GM10248 (cell line): ENCODE results near the gene PLCH1.

Source experiments
- CTCF ChIA-PET: fragments of 300-600 bp; sonication (Branson Sonifier 250); formaldehyde crosslinking; extraction: SDS; loops from one replicate; lab custom pipeline; 2021; ENCODE audit warnings: antibody characterized with exemption; lab: Yijun Ruan, JAX
- POLR2A ChIA-PET: fragments of 350-650 bp; sonication (Branson Sonifier 250); formaldehyde crosslinking; extraction: SDS; loops from one replicate; lab custom pipeline; 2020; ENCODE audit warnings: antibody characterized with exemption; lab: Yijun Ruan, JAX
- DNase-seq: peaks from one replicate; pipeline ENCODE4 v3.0.0; 2012; ENCODE audit errors: extremely low spot score
- CTCF ChIP-seq: IDR thresholded peaks from 2 replicates; pipeline ENCODE4 v1.5.1; 2012; ENCODE audit warnings: mild to moderate bottlenecking, low read depth; ENCODE audit errors: extremely low read depth, missing control alignments, control extremely low read depth

Gene PLCH1

GRCh38 chr3:155500194-155500818 is 244.6 kb downstream of the PLCH1 start:
- no peak for TF ChIP-seq CTCF
- no peak for DNase-seq
- CTCF ChIA-PET, result interaction anchor here (1.4 kb wide), 1 partner anchor 22 kb away, joined by 3 read pairs; no protein-coding TSS in a partner anchor
- POLR2A ChIA-PET, result no interaction called here

DNA sequence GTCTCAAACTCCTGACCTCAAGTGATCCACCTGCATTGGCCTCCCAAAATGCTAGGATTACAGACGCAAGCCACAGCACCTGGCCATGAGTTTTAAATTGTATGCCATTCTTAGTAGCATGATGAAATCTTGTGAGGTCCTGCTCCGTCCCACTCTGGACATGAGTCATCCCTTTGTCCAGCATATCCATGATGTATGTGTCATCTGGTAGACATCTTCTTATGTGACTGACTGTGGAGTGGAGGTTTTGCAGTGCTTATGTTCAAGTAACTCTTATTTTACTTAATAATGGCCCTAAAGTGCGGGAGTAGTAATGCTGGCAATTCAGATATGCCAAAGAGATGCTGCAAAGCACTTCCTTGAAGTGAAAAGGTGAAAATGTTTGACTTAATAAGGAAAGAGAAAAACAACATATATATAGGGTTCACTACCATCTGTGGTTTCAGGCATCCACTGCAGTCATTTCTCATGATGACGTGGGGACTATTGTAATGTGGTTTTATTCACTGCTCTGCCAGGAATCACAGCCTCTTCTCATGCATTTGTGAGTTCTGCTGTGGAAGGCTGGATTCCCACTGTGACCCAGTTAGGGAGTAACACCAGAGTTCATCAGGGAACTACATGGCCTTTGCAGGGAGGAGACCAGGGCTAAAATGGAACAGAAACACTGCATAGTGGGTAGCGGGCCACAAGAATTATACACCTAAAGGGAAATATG is 246.8 kb downstream of the PLCH1 start:
- ChIA-PET POLR2A (no interaction called here), CTCF (no interaction called here)
- no peak for TF ChIP-seq CTCF
- no peak for DNase-seq

DNA sequence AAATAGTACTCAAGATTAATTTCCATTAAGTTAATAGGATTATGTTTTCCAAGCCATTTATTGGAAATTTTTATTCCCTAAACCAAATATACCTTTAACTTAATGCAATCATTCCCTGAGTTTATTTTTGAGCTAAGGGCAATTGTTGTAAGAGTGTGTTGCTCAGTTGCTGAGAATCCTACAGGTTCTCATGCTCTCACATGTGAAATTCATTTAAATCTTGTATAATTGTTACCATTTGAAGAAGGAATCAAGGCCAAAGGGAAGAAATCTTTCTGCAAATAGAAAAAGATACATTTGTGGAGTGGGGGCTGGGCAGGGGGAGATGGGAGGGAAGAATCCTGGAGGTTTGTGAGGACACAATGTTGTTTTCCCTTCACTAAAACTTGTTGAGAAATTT is 248.7 kb downstream of the PLCH1 start:
- no peak for TF ChIP-seq CTCF
- DNase-seq, result no peak
- ChIA-PET CTCF (no interaction called here), POLR2A (no interaction called here)

DNA sequence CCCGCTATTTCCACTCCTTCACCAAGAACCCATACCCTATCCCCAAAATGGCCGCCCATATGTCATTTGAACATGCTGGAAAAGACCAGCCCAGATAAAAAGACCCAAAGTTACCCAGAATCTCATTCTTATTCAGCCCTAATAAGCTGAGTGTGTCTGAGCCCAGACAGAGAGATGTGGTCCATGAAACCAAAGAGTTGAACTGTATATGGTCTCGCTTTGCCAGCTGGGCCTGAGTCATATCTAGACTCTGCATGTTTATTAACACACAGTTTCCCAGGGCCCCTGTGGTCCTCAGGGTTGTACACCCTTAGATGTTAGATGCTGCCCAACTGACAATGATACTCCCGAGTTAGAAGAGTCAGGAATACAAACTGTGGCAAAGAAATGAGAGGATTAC is 249.5 kb downstream of the PLCH1 start:
- ChIA-PET CTCF (no interaction called here), POLR2A (no interaction called here)
- no peak for DNase-seq
- no peak for TF ChIP-seq CTCF

GRCh38 chr3:155494332-155494731 is 250.5 kb downstream of the PLCH1 start:
- ChIA-PET CTCF (no interaction called here), POLR2A (no interaction called here)
- no peak for TF ChIP-seq CTCF
- no peak for DNase-seq

DNA sequence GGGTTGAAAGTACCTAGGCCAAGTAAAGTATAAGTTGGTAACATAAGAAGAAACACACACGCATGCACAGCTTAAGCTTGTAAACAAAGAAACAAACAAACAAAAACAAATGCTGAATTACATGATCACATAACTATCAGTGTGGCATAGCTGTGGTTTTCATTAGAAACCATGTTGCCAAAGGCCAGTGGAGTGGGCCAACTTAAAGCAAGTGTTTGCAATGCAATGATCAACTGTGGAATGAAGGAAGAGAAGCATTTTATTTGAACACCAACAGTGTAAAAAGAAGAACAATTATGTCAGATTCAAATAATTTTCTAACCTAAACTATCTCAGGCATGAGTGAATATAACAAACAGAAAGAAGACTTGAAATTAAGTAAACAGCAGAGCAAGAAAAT is 252.0 kb downstream of the PLCH1 start:
- no peak for DNase-seq
- TF ChIP-seq CTCF, result no peak
- ChIA-PET CTCF (interaction anchor here (0.9 kb wide), 1 partner anchor 10 kb away, joined by 3 read pairs; no protein-coding TSS in a partner anchor), POLR2A (no interaction called here)
